Measurements from ENCODE around the gene CUL5.
"Not testable (repeated sequence)": the region's sequence is repeated elsewhere in the genome, so short reads cannot be mapped to it uniquely, and the experiment has no call there.

The CUL5 gene

DNA sequence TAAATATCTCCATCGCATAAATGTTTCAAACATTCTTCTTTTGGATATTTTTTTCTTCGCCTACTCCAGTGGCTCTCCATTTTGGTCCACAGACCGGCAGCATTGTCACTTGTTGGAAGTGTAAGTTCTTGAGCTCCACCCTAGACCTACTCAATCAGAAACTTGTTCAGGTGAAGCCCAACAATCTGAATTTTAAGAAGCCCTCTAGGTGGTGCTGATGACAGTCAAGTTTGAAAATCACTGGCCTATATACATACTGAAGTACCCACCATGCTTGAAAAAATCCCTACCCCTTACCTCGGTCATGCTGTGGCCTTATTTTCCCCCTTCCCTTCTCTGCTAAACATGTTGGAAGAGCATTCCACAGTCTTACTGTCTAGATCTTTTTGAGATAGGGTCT, 102.4 kb downstream of the CUL5 start:
- in situ Hi-C loops (cut with HindIII; ENCODE audit: low sequenced_read_pairs), result no loop called here

DNA sequence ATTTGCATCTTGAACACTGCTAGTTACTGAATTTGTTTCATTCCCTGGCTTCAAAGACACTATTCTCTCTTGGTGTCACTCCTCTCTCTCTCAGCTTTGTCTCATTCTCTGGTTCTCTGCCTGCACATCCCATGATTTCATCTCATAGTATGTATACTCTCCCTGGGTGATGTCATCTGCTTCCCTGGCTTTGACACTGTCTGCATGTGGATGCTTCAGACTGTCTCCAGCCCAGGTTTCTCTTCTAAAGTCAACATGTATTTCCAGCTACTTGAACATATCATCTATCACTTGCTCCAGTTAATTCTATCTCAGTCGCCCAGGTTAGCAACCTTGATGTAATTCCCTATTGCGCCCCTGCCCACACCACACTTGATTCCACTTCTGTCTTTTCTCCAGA, 103.4 kb downstream of the CUL5 start:
- in situ Hi-C loops (cut with HindIII; ENCODE audit: low sequenced_read_pairs), result no loop called here

DNA sequence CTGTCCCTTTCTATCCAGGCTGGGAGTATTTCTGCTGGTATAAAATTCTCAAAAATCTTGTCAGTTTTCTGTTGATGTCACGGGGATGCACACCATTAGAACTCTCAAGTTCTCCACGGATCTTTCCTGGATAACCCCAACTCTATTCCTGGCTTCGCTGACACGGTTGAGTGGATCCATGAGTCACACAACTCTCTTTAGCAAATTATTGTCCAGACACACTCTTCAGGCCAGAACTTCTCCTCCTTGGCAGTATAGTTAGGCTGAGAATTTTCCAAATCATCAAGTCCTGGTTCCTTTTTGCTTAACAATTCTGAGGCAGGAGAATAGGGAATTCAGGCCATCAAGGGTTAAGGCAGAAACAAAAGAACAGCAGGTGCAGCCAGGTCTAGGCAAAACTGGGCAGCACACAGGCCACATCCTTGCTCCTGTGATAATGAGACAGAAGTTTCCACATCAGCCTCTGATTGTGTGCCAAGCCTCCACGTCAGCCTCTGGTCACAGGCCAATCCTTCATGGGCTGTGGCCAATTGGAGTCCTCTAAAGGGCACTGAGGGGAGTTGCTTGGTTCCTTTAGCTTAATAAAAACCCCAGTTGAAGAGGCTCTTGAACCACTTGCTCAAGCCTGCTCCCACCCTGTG, 106.9 kb downstream of the CUL5 start:
- in situ Hi-C loops (cut with HindIII; ENCODE audit: low sequenced_read_pairs), result no loop called here

GRCh38 chr11:108117746-108118371, 109.2 kb downstream of the CUL5 start:
- in situ Hi-C loops (cut with HindIII; ENCODE audit: low sequenced_read_pairs), result no loop called here

- in situ Hi-C loops (cut with HindIII; ENCODE audit: low sequenced_read_pairs), result loop anchor here (5.0 kb wide), 1 partner anchor 71 kb away; no protein-coding TSS in a partner anchor
Observed at GRCh38 chr11:108120936-108121273, 112.2 kb downstream of the CUL5 start.

DNA sequence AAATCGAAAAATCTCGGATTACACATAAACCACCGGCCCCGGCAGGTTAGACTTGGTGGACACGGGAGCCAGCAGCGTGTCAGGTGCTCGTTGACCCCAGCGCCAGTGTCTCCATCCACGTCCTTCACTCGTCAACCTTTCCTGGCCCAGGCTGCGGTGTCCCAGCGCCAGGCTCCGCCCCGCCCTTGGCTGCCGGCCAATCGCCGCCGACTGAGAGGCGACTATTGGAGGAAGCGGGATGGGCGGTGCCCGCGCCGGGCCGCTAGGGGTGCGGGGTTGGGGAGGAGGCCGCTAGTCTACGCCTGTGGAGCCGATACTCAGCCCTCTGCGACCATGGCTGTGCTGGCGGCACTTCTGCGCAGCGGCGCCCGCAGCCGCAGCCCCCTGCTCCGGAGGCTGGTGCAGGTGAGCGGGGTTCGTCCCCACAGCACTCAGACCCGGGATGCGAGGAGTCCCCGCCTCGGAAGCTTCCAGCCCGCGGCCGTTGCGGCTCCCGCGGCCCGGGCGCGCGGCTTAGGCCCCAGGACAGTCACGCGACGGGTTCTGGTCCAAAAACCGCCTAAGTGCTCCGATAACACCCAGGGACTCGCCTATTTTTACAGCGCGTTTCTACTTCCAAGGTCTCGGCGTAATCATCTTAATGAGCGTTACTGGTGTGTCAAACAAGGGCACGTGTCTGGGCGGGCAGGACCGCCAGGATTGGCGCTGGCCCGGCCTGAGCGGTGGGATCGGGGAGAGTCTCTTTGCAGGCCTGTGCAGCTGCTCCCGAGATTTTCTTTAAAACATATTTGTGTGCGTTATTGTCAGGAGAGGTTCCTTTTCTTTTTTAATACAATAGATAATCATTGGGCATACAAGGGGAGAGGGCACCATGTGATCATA, 112.8 kb downstream of the CUL5 start, which contains the start of gene ACAT1:
Gene ACAT1, plus strand, starts transcription at position 294 of the 882 bp plus-strand sequence. Its CDS starts 40 bp downstream, at position 334.
- in situ Hi-C loops (cut with HindIII; ENCODE audit: low sequenced_read_pairs), result loop anchor here (5.0 kb wide), 1 partner anchor 71 kb away; no protein-coding TSS in a partner anchor

GRCh38 chr11:108122166-108122628, 113.5 kb downstream of the CUL5 start:
- in situ Hi-C loops (cut with HindIII; ENCODE audit: low sequenced_read_pairs), result loop anchor here (5.0 kb wide), 1 partner anchor 70 kb away; no protein-coding TSS in a partner anchor

- in situ Hi-C loops (cut with HindIII; ENCODE audit: low sequenced_read_pairs), result no loop called here
Observed at GRCh38 chr11:108125096-108125495, 116.4 kb downstream of the CUL5 start.

DNA sequence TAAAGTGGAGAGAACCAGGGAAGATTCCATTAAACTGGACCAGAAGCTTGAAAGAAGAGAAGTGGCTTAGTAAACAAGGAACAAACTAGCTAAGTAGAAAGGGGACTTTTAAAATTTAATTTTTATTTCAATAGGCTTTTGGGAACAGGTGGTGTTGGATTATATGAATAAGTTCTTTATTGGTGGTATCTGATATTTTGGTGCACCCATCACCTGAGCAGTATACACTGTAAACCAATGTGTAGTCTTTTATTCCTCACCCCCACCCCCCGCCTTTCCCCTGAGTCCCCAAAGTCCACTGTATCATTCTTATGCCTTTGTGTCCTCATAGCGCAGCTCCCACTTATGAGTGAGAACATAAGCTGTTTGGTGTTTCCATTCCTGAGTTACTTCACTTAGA, 120.1 kb downstream of the CUL5 start:
- in situ Hi-C loops (cut with HindIII; ENCODE audit: low sequenced_read_pairs), result no loop called here

GRCh38 chr11:108131993-108132392, 123.3 kb downstream of the CUL5 start:
- in situ Hi-C loops (cut with HindIII; ENCODE audit: low sequenced_read_pairs), result no loop called here

DNA sequence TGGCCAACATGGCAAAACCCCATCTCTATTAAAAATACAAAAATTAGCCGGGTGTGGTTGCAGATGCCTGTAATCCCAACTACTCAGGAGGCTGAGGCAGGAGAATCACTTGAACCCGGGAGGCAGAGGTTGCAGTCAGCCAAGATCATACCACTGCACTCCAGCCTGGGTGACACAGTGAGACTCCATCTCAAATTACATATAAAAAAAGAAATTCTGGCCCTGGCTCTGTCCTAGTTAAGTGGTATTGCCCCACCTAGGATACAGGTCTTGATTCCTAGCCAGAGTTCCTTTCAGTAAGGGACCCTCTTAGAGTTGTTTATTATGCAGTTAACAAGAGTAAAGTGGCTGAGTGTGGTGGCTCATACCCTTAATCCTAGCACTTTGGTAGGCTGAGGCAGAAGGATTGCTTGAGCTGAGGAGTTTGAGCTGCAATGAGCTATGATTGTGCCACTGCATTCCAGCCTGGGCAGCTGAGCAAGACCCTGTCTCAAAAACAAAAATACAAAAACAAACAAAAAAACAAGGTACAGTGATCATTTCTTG, 124.4 kb downstream of the CUL5 start:
- in situ Hi-C loops (cut with HindIII; ENCODE audit: low sequenced_read_pairs), result not testable (repeated sequence)

DNA sequence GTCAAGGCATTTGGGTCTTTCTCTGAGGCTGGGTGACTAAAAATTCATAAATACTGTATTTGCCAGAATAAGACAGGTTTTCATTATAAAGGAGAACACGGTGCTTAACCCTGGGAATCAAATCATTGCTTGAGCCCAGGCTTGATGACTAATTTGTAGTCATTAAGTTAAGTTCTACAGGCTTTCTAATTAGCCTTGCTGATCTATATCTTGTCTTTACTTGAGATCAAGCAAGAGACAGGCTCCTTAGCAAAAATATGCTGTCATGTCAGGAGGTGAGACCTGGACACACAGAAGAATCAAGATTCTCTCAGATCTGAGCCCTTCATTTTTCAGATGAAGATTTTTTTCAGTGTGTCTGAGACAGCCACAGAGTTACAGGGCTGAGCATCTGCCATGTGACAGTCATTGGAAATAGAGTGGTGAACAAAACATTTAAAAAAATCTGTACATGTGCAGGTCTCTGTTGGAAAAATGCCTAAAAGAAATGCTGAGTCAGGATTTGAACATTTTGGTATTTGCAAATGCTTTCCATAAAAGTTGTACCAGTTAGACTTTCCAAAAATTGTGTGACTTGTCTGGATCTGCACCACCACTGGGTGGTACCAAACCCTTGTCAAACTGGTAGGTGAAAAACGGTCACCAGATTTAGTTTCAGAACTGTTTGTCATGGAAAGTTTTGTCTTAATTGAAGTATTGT, 127.3 kb downstream of the CUL5 start:
- in situ Hi-C loops (cut with HindIII; ENCODE audit: low sequenced_read_pairs), result no loop called here

DNA sequence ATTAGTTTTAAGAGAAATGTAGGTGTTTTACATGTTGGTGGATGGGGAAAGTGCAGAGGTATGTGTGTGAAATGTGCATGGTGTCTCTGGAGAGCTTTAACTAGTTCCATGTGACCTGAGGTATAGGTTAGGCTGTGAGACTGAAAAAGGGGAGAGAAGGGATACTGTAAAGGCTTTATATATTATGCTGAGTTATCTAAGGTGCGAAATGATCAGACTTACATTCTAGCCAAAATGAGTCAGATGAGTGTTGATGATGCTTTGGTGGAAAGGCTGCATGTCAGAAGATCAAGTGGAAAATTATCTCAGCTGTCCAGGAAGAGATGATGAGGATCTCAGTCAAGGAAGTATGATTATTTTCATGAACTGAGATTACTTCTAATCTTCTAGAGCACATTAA, 128.5 kb downstream of the CUL5 start:
- in situ Hi-C loops (cut with HindIII; ENCODE audit: low sequenced_read_pairs), result no loop called here

DNA sequence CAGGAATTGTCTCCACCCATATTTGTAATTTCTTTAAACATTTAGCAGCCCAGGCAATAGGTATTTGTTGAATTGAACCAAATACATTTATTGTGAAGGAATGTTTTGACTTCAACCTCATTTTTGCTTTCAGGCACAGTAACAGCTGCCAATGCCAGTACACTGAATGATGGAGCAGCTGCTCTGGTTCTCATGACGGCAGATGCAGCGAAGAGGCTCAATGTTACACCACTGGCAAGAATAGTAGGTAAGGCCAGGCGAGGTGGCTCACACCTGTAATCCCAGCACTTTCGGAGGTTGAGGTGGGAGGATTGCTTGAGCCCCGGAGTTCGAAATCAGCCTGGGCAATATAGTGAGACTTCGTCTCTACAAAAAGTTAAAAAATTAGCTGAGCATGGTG, 133.6 kb downstream of the CUL5 start:
- in situ Hi-C loops (cut with HindIII; ENCODE audit: low sequenced_read_pairs), result no loop called here

DNA sequence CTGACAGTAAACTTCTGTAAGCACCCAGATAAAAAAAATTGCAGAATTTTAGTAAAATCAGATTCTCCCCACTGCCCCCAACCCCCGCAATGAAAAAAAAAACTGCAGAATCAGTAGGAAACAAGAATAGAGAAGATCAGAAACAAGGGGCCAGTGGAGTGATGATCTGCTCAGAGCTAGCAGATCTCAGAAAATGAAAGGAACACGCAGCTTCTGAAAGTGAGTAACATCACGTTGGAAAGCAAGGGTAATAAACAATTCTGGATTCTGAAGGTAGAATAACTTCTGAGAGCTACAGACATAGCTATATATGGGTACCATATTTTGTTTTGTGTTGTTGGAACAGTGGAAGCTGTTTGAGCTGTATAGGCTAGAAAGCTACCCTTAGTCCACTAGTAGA, 135.9 kb downstream of the CUL5 start:
- in situ Hi-C loops (cut with HindIII; ENCODE audit: low sequenced_read_pairs), result no loop called here

DNA sequence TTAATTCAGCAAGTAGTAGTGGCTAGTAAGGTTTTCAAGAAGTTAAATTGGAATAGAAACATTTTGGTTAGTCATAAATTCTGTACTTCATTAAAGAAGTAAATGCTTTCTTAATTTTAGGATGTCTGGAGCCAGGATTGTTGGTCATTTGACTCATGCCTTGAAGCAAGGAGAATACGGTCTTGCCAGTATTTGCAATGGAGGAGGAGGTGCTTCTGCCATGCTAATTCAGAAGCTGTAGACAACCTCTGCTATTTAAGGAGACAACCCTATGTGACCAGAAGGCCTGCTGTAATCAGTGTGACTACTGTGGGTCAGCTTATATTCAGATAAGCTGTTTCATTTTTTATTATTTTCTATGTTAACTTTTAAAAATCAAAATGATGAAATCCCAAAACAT, 138.5 kb downstream of the CUL5 start:
- in situ Hi-C loops (cut with HindIII; ENCODE audit: low sequenced_read_pairs), result no loop called here

DNA sequence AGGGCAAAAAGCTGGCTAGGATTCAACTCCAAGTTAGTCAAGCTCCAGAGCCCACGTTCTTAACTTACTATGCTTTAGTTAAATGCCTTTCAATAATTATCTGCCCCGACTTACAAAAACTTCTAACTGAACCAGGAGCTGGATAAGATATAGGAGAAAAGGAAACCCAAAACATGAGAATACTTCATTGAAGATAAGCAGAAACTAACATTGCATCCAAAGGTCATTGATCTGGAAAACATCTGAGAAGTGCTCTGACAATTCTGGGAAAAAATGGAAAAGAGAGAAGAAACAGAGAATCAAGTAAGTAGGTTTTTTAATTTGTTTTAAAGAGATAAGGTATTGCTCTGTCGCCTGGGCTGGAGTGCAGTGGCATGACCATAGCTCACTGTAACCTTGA, 139.9 kb downstream of the CUL5 start:
- in situ Hi-C loops (cut with HindIII; ENCODE audit: low sequenced_read_pairs), result no loop called here

DNA sequence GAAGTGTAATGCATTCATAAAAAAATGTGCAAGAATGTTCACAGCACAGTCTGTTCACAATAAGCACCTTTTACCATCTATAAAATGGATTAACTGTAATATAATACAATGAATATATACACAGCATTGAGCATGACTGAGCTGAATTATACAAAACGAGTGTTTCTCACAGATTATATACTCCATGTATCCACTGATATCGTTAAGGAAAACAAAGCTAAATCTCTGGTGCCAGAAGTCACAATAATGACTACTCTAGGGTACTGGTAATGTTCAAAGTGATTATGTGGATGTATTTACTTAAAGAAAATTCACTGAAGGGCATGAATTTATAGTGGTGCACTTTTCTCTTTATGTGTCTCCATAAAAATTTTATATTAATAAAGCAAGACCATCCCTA, 145.9 kb downstream of the CUL5 start:
- in situ Hi-C loops (cut with HindIII; ENCODE audit: low sequenced_read_pairs), result no loop called here

Measured in endothelial cell of hepatic sinusoid (primary cell).